ENCODE data around the gene UBALD1. TPM values are rescaled to one million over a fixed set of nuclear protein-coding genes. Genes with fewer than 3 reads are reported as not detected.

Gene UBALD1
- total and polyA plus RNA-seq, 10 of the 15 experiments (the other 5 are each of a cell fraction or from before 2014, with no cell fraction given) = 0.05 to 32.7 (median 5.1) TPM

- no peak overlapping the region for H3K4me2 ChIP-seq (ENCODE audit: control insufficient read depth, insufficient read depth)
- 0 out of 2 replicates have a peak, but pooled peaks cover 9% of the 10 kb centered on the region for H4K20me1 ChIP-seq (ENCODE audit: control insufficient read depth, insufficient read depth)
- FAIRE-seq (no peak), ATAC-seq (no peak), DNase-seq (ENCODE audit: low read depth, low spot score) (no peak)
- no peak overlapping the region for H3K4me3 ChIP-seq
- CTCF ChIA-PET = no interaction called here
- H3K4me1 ChIP-seq (ENCODE audit: control insufficient read depth, insufficient read depth, low read length) = peaks cover 5% of the 10 kb centered on the region; the same call in 1 of the 2 replicates
- H3K27me3 ChIP-seq (replicated peaks in 1 of 2; ENCODE audit: control insufficient read depth in 2 of 2, insufficient read depth in 2 of 2, low read length in 1 of 2) = no peaks in the 10 kb centered on the region
- RAD21 ChIA-PET (ENCODE audit: unreplicated experiment) = no interaction called here
- peaks cover 2 to 10% of the 10 kb centered on the region in 2 experiments for H3K36me3 ChIP-seq (ENCODE audit: control insufficient read depth in 2 of 2, insufficient read depth in 2 of 2, low read length in 1 of 2)
- TF ChIP-seq HDAC6 (IDR thresholded peaks at IDR 0.05; ENCODE audit: unreplicated experiment) (no peak), NFIC (IDR thresholded peaks at IDR 0.05; ENCODE audit: low read depth, low read length) (no peak), TCF7 (IDR thresholded peaks at IDR 0.05; ENCODE audit: borderline replicate concordance) (no peak), IKZF1 (conservative IDR thresholded peaks at IDR 0.05) (no peak), ZZZ3 (IDR thresholded peaks at IDR 0.05; ENCODE audit: control insufficient read depth, insufficient read length, low read depth) (no peak), POLR2AphosphoS2 (IDR thresholded peaks at IDR 0.05; ENCODE audit: low read depth, low read length) (no peak), RCOR1 (conservative IDR thresholded peaks at IDR 0.05; ENCODE audit: low read depth, low read length) (no peak), PAX5 (IDR thresholded peaks at IDR 0.05; ENCODE audit: borderline replicate concordance, low read depth, low read length) (no peak), ZBTB11 (CRISPR knock-in tag; IDR thresholded peaks at IDR 0.05) (no peak), STAT1 (conservative IDR thresholded peaks at IDR 0.05) (no peak), SMC3 (IDR thresholded peaks at IDR 0.05; ENCODE audit: borderline replicate concordance, low read length) (no peak), MEF2A (IDR thresholded peaks at IDR 0.05; ENCODE audit: insufficient read depth, low read depth, low read length) (no peak)
- TF ChIP-seq, protein P1, sequence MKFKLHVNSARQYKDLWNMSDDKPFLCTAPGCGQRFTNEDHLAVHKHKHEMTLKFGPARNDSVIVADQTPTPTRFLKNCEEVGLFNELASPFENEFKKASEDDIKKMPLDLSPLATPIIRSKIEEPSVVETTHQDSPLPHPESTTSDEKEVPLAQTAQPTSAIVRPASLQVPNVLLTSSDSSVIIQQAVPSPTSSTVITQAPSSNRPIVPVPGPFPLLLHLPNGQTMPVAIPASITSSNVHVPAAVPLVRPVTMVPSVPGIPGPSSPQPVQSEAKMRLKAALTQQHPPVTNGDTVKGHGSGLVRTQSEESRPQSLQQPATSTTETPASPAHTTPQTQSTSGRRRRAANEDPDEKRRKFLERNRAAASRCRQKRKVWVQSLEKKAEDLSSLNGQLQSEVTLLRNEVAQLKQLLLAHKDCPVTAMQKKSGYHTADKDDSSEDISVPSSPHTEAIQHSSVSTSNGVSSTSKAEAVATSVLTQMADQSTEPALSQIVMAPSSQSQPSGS (IDR thresholded peaks at IDR 0.05; ENCODE audit: low read length) = no peak
- TF ChIP-seq, protein P2, sequence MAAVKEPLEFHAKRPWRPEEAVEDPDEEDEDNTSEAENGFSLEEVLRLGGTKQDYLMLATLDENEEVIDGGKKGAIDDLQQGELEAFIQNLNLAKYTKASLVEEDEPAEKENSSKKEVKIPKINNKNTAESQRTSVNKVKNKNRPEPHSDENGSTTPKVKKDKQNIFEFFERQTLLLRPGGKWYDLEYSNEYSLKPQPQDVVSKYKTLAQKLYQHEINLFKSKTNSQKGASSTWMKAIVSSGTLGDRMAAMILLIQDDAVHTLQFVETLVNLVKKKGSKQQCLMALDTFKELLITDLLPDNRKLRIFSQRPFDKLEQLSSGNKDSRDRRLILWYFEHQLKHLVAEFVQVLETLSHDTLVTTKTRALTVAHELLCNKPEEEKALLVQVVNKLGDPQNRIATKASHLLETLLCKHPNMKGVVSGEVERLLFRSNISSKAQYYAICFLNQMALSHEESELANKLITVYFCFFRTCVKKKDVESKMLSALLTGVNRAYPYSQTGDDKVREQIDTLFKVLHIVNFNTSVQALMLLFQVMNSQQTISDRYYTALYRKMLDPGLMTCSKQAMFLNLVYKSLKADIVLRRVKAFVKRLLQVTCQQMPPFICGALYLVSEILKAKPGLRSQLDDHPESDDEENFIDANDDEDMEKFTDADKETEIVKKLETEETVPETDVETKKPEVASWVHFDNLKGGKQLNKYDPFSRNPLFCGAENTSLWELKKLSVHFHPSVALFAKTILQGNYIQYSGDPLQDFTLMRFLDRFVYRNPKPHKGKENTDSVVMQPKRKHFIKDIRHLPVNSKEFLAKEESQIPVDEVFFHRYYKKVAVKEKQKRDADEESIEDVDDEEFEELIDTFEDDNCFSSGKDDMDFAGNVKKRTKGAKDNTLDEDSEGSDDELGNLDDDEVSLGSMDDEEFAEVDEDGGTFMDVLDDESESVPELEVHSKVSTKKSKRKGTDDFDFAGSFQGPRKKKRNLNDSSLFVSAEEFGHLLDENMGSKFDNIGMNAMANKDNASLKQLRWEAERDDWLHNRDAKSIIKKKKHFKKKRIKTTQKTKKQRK (IDR thresholded peaks at IDR 0.05; ENCODE audit: low read depth, low read length) = no peak
- in situ Hi-C loops (cut with MboI) (no loop called here), intact Hi-C loops (cut with micrococcal nuclease; ENCODE audit: unreplicated experiment) (no loop called here)
- BruUV-seq (replicated peaks) = no TSS peak
- WGBS (ENCODE audit: insufficient coverage, insufficient replicate concordance, low lambda C conversion rate, missing lambda C conversion rate) = 95% methylated on average over 13 of the region's 14 CpGs
- no peaks in the 10 kb centered on the region for H3K9me3 ChIP-seq (replicated peaks; ENCODE audit: control insufficient read depth, insufficient read depth, low read length)
- SMC1A ChIA-PET (ENCODE audit: uncharacterized antibody, unreplicated experiment) = interaction anchor here (1.2 kb wide), 1 partner anchor 127 kb away, joined by 3 read pairs; no protein-coding TSS in a partner anchor
- peaks cover 23% of the 10 kb centered on the region for H3K79me2 ChIP-seq (ENCODE audit: control insufficient read depth, insufficient read depth, low read length)
- no peak overlapping the region for H2AFZ ChIP-seq (ENCODE audit: control insufficient read depth, low read depth, low read length)
- no peak overlapping the region for H3K27ac ChIP-seq (ENCODE audit: control insufficient read depth, insufficient read depth)
- POLR2A ChIA-PET = interaction anchor here (0.7 kb wide), 1 partner anchor 52 kb away, joined by 6 read pairs; the partner anchor contains the start of gene NUDT16L1
- no peak overlapping the region for H3K9ac ChIP-seq (ENCODE audit: control insufficient read depth, insufficient read depth, low read length)
Measured at GRCh38 chr16:4641895-4642294, 27.2 kb upstream of the UBALD1 start.

Data from GM12878 (cell line).